Measurements from ENCODE around the gene TSR3.

The TSR3 gene

DNA sequence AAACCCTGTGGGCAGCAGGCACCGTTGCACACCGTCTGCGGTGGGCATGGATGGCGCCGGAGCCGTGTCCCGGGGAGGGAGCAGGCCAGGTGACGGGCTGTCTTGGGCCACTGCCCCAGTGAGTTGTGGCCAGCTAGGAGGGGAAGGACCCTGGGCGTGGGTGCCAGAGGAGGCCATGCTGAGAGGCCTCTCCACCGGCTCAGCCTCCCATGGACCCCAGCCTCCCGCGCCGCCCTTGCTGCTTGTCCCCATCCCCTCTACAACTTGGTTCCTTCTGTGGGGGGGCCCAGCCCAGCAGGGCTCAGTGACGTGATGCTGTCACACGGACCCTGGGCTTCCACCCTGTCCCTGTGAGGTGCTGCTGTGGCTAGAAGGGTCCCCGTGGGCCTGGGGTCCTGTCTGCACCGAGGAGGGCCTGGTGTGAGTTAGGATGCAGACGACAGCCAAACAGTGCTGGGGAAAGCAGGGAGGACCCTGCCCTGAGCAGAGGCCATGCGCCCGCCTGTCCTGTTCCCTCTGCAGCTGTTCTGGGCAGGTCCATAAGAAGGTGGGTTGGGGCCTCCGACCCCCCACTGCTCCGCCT is 30.9 kb downstream of the TSR3 start:
- no peak overlapping the region for H3K4me3 ChIP-seq
- no peak for TF ChIP-seq CTCF (IDR thresholded peaks at IDR 0.05)
- no peak overlapping the region for H3K27ac ChIP-seq
- DNase-seq (ENCODE audit: low spot score): no peak

DNA sequence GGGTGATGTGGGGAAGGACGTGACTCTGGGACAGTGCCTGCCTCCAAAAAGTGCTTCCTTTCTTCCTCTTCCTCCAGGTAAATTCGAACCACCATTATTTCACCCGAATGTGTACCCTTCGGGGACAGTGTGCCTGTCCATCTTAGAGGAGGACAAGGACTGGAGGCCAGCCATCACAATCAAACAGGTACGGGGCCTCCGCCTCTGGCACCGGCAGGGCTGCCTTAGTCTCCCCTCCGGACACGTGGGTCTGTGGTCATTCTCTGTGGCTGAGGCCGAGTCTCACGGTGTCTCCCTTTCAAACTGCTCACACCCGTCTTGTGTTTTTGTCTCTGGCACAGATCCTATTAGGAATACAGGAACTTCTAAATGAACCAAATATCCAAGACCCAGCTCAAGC is 31.6 kb downstream of the TSR3 start:
- no peak for TF ChIP-seq CTCF (IDR thresholded peaks at IDR 0.05)
- DNase-seq (ENCODE audit: low spot score): no peak
- no peak overlapping the region for H3K4me3 ChIP-seq
- H3K27ac ChIP-seq: no peak overlapping the region

GRCh38 chr16:1319041-1319440 is 32.6 kb downstream of the TSR3 start:
- TF ChIP-seq CTCF (IDR thresholded peaks at IDR 0.05): no peak
- no peak overlapping the region for H3K4me3 ChIP-seq
- H3K27ac ChIP-seq: no peak overlapping the region
- no peak for DNase-seq (ENCODE audit: low spot score)

DNA sequence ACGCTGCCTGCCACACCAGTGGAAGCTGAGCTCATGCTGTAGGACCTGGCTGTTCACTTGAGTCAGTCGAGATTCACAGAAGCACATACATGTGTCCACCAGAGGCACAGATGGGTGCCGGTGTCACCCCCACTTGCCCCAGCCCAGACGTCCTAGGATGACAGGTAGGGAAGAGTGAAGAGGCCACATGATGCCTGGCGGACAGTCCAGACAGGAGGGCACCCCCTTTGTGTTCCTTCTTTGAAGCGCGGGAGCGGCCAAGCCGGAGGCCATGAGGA is 33.5 kb downstream of the TSR3 start:
- no peak for TF ChIP-seq CTCF (IDR thresholded peaks at IDR 0.05)
- H3K27ac ChIP-seq: no peak overlapping the region
- H3K4me3 ChIP-seq: no peak overlapping the region
- DNase-seq (ENCODE audit: low spot score): no peak

DNA sequence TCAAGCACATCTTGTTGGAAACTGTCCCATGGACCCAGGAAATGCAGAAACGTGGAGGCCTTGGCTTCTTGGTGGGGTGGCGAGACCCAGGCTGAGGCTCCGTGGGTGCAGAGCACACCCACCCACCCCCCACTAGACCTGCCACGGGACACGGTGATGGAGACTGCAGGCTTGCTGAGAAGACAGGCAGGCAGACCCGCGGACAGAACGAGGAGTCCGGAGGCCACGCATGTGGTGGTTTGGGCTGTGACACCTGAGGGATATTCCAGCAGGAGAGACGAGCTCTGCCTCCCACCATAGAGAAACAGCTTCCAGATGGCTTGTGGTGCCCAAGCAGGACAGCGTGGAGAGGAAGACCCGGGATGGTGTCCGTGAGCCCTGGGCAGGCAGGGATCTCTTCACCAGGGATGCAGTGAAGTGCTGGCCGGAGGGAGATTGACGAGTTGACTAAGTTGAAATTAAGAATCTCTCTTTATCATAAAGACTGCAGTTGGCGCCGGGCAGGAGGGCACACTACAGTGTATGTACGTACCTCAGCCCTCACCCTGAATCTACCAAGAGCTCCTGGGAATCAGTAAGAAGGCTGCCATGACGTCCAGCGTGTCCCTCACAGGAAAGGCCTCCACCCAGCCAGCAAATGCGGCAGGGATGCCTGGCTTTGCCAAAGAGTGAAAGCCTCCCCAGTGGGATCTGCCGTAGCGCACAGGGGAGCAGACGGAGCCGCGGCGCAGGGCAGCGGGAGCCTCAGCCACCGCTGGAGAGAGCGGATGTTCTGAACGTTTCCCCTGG is 34.0 kb downstream of the TSR3 start:
- DNase-seq (ENCODE audit: low spot score): no peak
- TF ChIP-seq CTCF (IDR thresholded peaks at IDR 0.05): no peak
- no peak overlapping the region for H3K4me3 ChIP-seq
- H3K27ac ChIP-seq: no peak overlapping the region

- no peak overlapping the region for H3K4me3 ChIP-seq
- no peak overlapping the region for H3K27ac ChIP-seq
- DNase-seq (ENCODE audit: low spot score): no peak
- TF ChIP-seq CTCF (IDR thresholded peaks at IDR 0.05): no peak
Observed at GRCh38 chr16:1316033-1316405, 35.7 kb downstream of the TSR3 start.

Measured in coronary artery (tissue), 2 donors.